GM12878 (cell line): ENCODE measurements around the gene PDZD2.

Source experiments
- BCL3 ChIP-seq: IDR thresholded peaks from 2 replicates; pipeline ENCODE4 v1.6.1; 2011; ENCODE audit warnings: borderline replicate concordance, low read depth, mild to moderate bottlenecking, moderate library complexity, low read length; ENCODE audit not compliant: insufficient read depth, poor library complexity, severe bottlenecking
- CREB1 ChIP-seq: IDR thresholded peaks from 2 replicates; pipeline ENCODE4 v1.6.1; 2012; ENCODE audit warnings: low read depth, mild to moderate bottlenecking, inconsistent platforms
- EZH2 ChIP-seq: IDR thresholded peaks from 2 replicates; pipeline ENCODE4 v1.6.1; 2012; ENCODE audit warnings: low read depth, mild to moderate bottlenecking, control low read depth, inconsistent platforms, low read length, borderline replicate concordance; ENCODE audit not compliant: control insufficient read depth
- IRF5 ChIP-seq: fragments of 450-650 bp; IDR thresholded peaks from 2 replicates; pipeline ENCODE4 v1.6.1; 2017; ENCODE audit warnings: borderline replicate concordance
- LARP7 ChIP-seq: fragments of 450-650 bp; IDR thresholded peaks from 2 replicates; pipeline ENCODE4 v1.6.1; 2017; ENCODE audit warnings: mild to moderate bottlenecking
- RCOR1 ChIP-seq: conservative IDR thresholded peaks from 2 replicates; pipeline ENCODE4 v1.6.1; 2012; ENCODE audit warnings: low read depth, low read length, improper control_type of control experiment
- SPI1 ChIP-seq: IDR thresholded peaks from 2 replicates; pipeline ENCODE4 v1.6.1; 2011; ENCODE audit warnings: low read depth, mild to moderate bottlenecking, low read length, moderate library complexity, borderline replicate concordance; ENCODE audit not compliant: insufficient read depth
- SUZ12 ChIP-seq: fragments of 200-600 bp; sonication (generic); IDR thresholded peaks from one replicate; pipeline ENCODE4 v1.6.1; 2018; ENCODE audit warnings: antibody characterized with exemption, mild to moderate bottlenecking; ENCODE audit not compliant: unreplicated experiment
- TCF7 ChIP-seq: IDR thresholded peaks from 2 replicates; pipeline ENCODE4 v1.6.1; 2014; ENCODE audit warnings: antibody characterized with exemption, borderline replicate concordance
- ZNF24 ChIP-seq: fragments of 450-650 bp; IDR thresholded peaks from 2 replicates; pipeline ENCODE4 v1.6.1; 2017; ENCODE audit warnings: antibody characterized with exemption, mild to moderate bottlenecking
- ZZZ3 ChIP-seq: IDR thresholded peaks from 2 replicates; pipeline ENCODE4 v1.6.1; 2011; ENCODE audit warnings: low read depth; ENCODE audit not compliant: control insufficient read depth, insufficient read length
- TF ChIP-seq, protein P1 (sequence below), 3 experiments: IDR thresholded peaks in 2 of 3; conservative IDR thresholded peaks in 1 of 3; 2 replicates each; pipeline ENCODE4 v1.5.1; 2011; ENCODE audit warnings: low read depth in 3 of 3, low read length in 3 of 3, mild to moderate bottlenecking in 3 of 3, control low read depth in 2 of 3, moderate library complexity in 2 of 3, inconsistent platforms in 1 of 3, mixed read lengths in 1 of 3; ENCODE audit not compliant: control insufficient read depth in 2 of 3, insufficient read depth in 1 of 3; ENCODE audit errors: extremely low read depth in 1 of 3
- TF ChIP-seq, protein P2 (sequence below): fragments of 450-650 bp; IDR thresholded peaks from 2 replicates; pipeline ENCODE4 v1.6.1; 2014; ENCODE audit warnings: mild to moderate bottlenecking

- TF ChIP-seq RCOR1 (no peak), SUZ12 (no peak), CREB1 (no peak), ZNF24 (no peak), LARP7 (no peak), ZZZ3 (no peak), SPI1 (no peak), EZH2 (no peak), TCF7 (no peak), IRF5 (no peak), BCL3 (no peak)
- TF ChIP-seq, protein P1, sequence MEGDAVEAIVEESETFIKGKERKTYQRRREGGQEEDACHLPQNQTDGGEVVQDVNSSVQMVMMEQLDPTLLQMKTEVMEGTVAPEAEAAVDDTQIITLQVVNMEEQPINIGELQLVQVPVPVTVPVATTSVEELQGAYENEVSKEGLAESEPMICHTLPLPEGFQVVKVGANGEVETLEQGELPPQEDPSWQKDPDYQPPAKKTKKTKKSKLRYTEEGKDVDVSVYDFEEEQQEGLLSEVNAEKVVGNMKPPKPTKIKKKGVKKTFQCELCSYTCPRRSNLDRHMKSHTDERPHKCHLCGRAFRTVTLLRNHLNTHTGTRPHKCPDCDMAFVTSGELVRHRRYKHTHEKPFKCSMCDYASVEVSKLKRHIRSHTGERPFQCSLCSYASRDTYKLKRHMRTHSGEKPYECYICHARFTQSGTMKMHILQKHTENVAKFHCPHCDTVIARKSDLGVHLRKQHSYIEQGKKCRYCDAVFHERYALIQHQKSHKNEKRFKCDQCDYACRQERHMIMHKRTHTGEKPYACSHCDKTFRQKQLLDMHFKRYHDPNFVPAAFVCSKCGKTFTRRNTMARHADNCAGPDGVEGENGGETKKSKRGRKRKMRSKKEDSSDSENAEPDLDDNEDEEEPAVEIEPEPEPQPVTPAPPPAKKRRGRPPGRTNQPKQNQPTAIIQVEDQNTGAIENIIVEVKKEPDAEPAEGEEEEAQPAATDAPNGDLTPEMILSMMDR (IDR thresholded peaks at IDR 0.05 in 2 of 3, conservative IDR thresholded peaks at IDR 0.05 in 1 of 3; ENCODE audit: control insufficient read depth in 2 of 3, extremely low read depth in 1 of 3, insufficient read depth in 1 of 3, low read depth in 3 of 3, low read length in 3 of 3): no peak
- TF ChIP-seq, protein P2, sequence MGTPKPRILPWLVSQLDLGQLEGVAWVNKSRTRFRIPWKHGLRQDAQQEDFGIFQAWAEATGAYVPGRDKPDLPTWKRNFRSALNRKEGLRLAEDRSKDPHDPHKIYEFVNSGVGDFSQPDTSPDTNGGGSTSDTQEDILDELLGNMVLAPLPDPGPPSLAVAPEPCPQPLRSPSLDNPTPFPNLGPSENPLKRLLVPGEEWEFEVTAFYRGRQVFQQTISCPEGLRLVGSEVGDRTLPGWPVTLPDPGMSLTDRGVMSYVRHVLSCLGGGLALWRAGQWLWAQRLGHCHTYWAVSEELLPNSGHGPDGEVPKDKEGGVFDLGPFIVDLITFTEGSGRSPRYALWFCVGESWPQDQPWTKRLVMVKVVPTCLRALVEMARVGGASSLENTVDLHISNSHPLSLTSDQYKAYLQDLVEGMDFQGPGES: no peak
Measured at GRCh38 chr5:31887556-31887955, 248.6 kb downstream of the PDZD2 start.
